GM03348 (cell line): ENCODE data around the gene ADAMTS17.
"Not testable (repeated sequence)": the region's sequence is repeated elsewhere in the genome, so short reads cannot be mapped to it uniquely, and the experiment has no call there.

ENCODE experiments used
- DNase-seq: peaks from one replicate; pipeline ENCODE4 v3.0.0; 2012; ENCODE audit warnings: low spot score

Gene ADAMTS17

DNA sequence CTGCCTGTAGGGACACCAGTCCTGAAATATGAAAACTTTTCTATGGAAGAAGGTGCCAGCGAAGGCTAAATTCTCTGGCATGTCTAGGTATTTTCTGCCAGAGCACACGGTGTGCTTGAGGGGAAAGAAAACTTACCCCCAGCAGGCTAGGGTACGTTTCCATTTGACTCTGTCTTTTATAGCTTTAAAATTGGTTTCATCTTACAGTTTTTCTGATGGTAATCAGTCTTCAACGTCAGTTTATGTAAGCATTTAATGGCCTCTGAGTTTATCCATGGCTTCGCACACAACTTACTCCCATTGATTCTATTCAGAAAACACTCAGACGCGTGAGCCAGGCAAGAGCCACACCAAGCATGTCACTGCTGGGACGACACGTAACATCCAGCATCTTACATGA lies 249.7 kb downstream of the ADAMTS17 start:
- no peak for DNase-seq

DNA sequence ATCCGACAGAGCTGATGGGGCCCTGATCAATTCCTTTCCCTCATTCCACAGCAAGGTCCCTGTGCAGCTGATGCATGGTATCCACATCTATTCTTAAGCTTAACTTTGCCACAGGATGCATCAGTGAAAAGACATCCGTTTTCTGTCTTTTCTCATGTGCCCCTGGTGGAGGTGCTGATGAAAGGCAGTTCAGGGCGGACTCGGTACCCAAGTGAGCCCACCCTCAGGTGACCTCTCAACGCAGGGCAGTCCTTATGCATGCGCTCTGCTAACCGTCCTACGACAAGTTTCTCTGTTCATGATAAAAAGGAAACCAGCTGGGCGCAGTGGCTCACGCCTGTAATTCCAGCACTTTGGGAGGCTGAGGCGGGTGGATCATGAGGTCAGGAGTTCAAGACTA lies 251.4 kb downstream of the ADAMTS17 start:
- DNase-seq = no peak

DNA sequence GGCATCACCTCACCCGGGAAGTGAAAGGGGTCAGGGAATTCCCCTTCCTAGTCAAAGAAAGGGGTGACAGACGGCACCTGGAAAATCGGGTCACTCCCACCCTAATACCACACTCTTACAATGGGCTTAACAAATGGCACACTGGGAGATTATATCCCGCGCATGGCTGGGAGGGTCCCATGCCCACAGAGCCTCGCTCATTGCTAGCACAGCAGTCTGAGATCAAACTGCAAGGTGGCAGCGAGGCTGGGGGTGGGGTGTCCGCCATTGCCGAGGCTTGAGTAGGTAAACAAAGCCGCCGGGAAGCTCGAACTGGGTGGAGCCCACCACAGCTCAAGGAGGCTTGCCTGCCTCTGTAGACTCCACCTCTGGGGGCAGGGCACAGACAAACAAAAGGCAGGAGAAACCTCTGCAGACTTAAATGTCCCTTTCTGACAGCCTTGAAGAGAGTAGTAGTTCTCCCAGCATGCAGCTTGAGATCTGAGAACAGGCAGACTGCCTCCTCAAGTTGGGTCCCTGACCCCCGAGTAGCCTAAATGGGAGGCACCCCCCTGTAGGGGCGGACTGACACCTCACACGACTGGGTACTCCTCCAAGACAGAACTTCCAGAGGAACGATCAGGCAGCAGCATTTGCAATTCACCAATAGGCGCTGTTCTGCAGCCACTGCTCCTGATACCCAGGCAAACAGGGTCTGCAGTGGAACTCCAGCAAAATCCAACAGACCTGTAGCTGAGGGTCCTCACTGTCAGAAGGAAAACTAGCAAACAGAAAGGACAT lies 257.5 kb downstream of the ADAMTS17 start:
- DNase-seq = not testable (repeated sequence)

DNA sequence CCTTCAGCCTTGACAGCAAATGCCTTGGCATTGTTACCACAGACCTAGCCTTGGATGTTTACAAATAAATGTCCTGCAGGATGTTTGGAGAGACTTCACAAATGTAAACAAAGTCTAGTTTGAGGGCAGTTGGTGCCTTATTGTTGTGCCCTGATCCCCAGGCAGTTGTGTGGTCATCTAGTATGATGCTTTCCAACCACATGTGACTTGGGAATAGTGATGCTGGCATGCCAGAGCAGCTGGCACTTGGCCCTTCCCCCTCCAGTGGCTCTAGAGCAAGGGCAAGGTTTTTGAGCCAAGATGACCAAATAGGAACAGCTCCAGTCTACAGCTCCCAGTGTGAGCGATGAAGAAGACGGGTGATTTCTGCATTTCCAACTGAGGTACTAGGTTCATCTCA lies 258.2 kb downstream of the ADAMTS17 start:
- no peak for DNase-seq

DNA sequence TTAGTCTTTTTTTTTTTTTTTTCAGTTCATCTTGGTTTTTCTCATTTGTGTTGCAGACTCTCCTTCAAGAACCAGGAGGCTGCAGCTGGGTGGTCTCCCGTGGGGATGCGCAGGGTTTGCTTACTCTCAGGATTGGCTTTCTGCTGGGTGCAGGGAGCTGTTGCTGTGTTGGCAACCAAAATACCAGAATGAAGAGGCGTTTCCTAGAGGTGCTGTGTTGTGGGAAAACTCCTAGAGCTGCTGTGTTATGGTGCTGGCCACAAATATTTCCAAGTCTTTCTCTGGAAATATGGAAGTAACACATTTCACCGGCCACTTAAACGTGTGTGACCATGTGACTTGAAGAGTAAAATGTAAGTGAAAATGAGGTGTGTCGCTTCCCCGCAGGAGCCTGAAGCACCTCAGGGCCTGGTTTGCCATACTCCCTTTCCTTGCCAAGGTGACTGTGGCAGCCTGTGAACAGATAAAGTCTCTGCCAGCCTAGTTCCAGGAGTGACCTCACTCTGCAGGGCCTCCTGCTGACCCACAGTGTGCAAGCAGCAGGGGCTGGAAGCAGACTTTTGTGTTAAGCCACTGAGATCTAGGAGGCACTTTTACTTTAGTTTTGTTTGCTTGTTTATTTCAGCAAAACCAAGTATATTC lies 258.9 kb downstream of the ADAMTS17 start:
- DNase-seq = no peak

DNA sequence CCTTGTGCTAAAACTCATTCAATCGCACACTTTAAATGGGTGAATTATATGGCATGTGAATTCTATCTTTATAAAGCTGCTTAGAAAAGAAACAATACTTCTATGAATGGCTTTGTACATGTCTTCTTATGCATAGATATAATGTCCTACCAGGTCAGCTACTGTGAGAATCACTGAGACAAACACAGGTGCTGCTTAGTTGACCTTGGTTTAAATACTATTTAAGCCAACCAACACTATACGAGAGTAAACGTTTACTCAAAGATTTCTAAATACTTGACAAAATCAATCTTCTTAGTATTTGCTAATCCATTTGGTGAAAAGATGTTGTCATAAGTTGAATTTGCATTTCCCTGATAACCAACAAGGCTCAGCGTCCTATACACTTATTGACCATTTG lies 260.3 kb downstream of the ADAMTS17 start:
- DNase-seq = no peak

DNA sequence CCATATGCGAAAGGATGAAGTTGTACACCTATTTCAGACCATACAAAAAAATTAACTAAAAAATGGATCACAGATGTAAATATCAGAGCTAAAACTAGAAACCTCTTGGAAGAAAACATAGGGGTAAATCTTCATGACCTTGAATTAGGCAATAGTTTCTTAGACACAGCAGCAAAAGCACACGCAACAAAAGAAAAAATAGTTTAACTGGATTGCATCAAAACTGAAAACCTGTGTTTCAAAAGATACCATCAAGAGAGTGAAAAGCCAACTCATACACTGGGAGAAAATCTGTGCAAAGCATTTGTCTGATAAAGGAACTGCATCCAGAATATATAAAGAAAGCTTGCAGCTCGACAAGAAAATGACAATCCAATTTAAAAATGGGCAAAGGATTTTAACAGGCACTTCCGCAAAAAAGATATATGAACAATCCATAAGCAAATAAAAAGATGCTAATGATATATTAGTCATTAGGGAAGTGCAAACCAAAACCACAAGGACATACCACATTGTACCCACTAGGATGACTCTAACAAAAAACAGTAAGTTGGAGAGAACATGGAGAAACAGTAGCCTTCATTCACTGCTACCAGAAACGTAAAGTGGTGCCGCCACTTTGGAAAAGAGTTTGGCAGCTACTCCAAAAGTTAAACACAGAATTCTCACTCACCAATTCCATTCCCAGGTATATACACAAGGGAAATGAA lies 263.1 kb downstream of the ADAMTS17 start:
- DNase-seq = no peak

DNA sequence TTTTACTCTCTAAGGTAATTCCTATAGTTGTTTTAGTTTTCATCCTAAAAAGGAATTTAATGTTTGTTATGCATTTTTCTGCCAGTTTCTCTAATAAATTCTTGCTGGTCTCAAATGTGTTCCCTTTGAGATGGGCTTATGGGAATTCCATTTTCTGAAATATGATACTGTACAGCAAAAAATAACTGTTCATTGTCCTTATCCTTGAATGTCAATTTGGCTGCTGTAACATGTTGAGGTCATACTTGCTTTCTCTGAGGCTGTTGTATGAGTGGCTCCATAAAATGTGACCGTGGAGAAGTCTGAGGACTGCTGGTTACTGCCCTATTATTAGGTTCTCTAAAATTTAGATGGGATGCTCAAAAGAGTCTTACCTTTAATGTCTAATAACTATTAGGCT lies 266.5 kb downstream of the ADAMTS17 start:
- DNase-seq = no peak

DNA sequence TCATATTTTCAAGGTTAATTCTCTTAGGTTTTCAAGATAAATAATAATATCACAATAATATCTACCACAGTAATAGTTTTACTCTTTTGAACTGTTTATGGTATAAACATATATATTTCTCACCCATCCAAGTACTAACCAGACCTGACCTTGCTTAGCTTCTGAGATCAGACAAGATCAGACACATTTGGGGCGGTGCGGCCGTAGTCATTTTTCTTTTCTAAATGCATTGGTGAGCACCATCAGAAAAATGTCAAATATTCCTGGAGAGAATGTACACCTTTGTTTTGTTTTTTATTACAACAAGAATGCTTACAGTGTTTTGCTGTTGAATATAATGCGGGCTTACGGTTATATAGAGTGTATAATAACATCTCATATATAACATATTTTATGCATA lies 267.8 kb downstream of the ADAMTS17 start:
- DNase-seq = no peak

DNA sequence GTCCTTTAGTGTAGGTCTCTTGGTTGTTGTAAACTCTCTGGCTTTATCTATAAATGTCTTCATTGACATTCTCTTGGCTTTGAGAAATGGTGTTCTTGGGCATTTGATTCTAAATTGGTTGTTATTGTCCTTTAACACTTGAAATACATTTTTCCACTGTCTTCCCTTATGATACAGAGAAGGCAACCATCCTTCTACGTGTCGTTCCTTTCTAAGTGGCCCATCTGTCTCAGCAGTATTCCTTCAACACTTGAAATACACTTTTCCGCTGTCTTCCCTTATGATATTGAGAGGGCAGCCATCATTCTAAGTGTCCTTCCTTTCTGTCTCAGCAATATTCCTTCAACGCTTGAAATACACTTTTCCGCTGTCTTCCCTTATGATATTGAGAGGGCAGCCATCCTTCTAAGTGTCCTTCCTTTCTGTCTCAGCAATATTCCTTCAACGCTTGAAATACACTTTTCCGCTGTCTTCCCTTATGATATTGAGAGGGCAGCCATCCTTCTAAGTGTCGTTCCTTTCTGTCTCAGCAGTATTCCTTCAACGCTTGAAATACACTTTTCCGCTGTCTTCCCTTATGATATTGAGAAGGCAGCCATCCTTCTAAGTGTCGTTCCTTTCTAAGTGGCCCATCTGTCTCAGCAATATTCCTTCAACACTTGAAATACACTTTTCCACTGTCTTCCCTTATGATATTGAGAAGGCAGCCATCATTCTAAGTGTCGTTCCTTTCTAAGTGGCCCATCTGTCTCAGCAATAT lies 275.1 kb downstream of the ADAMTS17 start:
- DNase-seq = not testable (repeated sequence)

DNA sequence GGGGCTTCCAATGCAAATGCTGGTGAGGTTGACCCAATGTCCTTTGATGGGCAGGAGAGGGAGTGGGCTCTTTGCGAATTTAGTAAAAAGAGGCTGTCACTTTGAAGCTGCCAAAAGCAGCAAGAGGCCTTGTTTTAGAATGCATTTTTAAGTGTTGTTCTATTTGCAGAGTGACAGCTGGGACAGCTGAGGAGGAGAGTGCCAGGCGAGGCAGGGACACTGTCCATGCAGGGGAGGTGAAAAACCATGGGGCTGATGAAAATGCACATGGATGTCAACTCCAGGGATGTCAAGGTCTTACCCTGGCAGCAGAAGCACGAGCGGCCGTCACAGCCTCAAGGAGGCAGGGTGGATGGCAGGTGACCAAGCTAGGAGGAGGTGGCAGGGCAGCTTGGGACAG lies 279.8 kb downstream of the ADAMTS17 start:
- no peak for DNase-seq

DNA sequence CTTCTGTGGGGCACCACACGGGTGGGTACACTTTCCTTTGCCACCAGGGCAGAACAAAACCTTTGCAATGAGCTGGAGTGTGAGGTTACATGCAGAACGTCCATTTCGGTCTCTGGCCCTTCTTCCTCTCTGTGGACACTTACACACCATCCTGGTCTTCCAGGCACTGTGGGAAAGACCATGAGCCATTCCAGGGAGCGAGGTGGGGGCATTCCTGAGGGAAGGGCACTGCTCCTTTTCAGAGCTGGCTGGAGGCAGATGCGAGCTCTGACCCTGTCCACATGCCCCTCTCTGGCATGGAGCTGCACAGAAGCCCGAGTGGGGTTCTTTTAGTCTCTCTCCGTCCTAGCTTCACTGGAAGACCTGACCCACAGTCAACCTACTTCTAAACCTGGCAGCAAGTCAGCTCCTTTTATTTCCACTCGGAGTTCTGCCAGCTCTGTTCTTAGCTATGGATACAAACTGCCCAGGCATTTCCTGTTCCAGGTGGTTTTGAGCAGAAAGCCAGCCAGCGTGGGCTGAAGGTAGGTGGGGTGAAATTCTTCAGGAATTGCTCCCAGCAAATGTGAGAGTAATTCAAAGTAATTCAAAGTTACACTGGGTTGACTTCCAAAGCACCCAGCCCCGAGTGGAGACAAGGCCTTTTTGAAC lies 281.4 kb downstream of the ADAMTS17 start:
- DNase-seq = no peak

DNA sequence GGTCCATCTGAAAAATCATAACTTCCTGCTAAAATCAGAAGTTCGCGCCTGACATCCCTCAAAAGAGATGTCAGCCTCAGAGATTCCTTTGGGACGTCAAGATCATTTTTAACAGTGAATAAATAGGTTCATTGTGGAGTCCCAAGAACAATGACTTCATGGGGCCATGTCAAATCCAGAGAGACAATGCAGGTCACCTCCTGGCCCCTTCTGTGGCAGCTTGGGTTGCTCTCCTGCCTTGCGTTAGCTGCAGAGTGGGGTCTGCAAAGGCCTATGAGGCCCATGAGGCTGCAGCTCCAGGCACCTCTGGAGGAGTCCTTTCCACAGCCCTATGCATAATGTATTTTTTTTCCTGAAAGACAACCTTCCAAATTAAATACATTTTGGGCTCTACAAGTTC lies 282.3 kb downstream of the ADAMTS17 start:
- DNase-seq = no peak

DNA sequence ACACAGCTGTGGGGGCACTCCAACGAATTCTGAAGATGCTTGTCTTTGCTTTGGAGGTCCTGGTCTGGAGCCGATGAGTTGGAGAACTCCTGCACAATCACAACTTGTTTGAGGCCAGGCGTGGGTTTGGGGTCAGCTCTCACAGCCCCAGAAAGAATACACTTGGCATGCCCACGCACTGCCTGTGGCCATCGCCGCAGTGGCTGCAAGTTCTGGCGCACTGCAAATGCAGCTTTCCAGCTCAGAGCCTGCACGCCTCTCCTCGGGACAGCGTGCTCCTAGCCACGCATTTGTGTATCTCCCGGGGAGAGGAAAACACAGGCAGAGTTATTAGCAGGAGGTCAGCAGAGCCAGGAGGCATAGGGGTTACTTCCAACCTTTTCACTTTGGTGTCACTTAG lies 282.7 kb downstream of the ADAMTS17 start:
- DNase-seq = no peak

DNA sequence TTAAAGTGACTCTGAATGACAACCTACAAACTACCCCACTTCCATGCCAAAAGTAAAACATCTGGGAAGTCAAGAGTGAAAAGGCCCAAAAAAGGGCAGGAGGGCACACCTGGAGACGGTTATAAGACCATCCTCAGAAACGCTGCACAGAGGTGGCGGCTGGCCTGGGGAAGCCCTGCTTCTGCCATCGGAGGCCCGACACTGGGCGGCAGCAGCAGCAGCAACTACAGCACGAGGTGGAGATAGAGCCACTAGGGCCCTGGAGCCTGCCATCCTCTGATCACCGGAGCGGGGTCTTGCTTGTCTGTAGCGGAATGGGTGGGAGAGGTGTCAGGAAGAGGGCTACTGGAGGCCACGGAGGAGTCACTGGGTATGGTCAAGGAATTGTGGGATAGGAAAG lies 283.3 kb downstream of the ADAMTS17 start:
- DNase-seq = no peak

DNA sequence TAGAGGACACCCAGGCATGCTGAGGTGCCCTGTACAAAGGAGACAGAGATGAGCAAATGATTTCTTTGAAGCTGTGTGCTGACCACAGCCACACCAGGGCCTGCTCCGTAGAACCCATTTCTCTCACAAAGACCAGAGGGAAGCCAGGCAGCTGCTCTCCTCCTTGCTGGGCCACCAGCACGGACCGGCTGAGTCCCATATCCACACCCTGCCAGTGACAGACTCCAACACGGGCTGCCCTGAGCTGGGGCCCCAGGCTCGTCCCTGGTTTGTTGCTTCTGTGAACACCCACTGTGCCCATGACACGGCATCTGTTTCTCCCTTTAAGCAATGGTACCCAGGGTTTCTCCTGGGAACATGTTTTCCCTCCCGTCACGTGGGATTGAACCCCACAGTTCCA lies 284.5 kb downstream of the ADAMTS17 start:
- no peak for DNase-seq

DNA sequence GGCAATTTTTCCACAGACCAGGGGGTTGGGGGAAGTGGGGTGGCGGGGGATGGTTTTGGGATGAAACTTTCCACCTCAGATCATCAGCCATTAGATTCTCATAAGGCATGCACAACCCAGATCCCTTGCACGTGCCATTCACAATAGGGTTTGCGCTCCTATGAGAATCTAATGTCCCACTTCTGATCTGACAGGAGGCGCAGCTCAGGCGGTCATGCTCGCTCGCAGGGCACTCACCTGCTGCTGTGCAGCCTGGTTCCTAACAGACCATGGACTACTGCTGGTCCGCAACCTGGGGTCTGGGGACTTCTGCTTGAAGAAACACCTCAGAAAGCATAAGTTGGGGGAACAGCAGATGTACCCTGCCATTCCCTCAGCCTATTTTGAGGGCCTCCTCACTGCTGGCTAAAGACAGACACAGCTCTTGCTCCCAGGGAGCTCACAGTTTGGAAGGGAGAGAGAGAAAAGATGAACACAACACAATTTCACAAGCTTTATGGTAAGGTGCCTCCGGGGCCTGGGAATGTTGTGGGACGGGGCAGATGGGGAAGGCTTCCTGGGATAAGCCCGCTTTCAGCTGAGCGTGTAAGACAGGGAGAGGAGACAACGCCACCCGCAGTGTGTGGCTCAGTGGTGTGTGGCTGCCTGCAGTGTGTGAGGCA lies 285.2 kb downstream of the ADAMTS17 start:
- no peak for DNase-seq

DNA sequence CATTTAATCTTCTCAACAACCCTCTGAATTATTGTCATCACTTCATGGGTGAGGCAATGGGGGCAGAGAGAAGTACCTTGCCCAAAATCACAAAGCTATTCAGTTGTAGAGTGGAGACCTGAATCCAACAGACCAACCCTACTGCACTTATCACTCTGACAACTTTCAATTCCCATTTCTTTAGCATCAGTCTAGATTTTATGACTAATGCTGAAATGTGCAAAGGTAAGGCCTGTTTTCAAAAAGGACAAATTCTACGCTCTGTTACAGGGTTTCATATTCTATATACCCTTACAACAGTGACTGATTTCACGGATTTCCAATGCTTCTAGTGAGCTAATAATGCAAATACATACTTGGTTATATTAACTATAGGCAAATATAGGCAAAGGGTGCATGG lies 286.0 kb downstream of the ADAMTS17 start:
- DNase-seq = no peak

DNA sequence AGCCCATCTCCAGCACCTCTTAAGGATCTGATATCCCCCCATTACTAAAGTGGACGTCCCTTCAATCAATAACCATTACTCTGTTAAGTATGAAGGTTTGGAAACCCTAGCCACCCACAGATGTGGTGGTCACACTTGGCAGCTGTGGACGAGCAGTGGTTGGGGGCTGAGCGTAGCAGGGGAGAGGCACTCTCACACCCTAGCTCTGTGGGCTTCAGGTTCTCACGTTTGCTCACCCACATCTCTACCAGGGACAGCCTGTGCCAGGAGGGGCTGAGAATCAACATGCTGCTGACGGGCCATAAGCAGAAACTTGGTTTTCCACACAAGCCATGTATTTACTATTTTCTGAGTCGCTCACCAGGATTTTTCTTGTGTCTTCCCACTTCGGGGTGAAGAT lies 287.2 kb downstream of the ADAMTS17 start:
- no peak for DNase-seq

DNA sequence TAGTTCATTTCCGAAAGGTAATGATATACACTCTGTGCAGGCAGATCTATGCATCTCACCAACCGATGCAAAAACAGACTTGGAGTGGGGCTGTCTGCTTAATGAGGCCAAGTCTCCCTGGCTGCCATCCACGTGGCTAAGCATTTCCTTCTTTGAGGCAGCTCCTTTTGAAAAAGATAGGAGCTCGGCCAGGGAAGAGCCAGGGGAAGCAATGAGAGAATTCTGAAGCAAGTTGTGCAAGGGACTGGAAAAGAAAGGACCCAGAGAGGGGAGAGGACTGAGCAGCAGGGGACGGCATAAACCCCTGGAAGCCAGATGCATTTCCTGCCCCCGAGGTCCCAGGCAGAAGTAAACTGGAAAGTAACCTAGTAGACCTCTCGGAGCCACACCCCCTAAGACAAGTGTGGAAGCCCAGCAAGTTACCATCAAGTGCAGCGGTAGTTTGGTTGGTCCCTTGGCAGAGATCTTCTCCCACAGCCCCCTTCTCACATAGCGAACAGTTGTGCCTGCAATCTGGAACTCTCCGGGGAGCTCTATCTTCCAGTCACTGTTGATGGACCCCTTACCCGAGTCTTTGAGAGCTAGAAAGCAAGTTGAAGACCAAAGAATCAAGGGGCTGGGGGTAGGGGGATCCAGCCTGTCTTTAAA lies 288.2 kb downstream of the ADAMTS17 start:
- DNase-seq = no peak
